Liver (tissue), 9 donors: ENCODE data around the gene GSC. TPM values are rescaled to one million over a fixed set of nuclear protein-coding genes. Genes with fewer than 3 reads are reported as not detected.
"Not testable (repeated sequence)": the region's sequence is repeated elsewhere in the genome, so short reads cannot be mapped to it uniquely, and the experiment has no call there.

Experiments
- DNase-seq: peaks from one replicate; pipeline ENCODE4 v3.0.0-alpha.2; 2017; ENCODE audit warnings: low spot score
- H3K27ac ChIP-seq, 2 donors: one replicate each; pipeline ENCODE4 v1.7.0; 2013; ENCODE audit warnings: inconsistent platforms in 2 of 2, low read length in 2 of 2, control low read depth in 1 of 2, low read depth in 1 of 2, mild to moderate bottlenecking in 1 of 2
- H3K27me3 ChIP-seq, 4 donors: one replicate each; pipeline versions ENCODE4 v1.6.1 to v1.7.0; 2013; ENCODE audit warnings: low read length in 3 of 4, inconsistent platforms in 1 of 4, mild to moderate bottlenecking in 1 of 4, moderate library complexity in 1 of 4; ENCODE audit not compliant: control insufficient read depth in 4 of 4, insufficient read depth in 4 of 4
- H3K36me3 ChIP-seq, 4 donors: one replicate each; pipeline versions ENCODE4 v1.6.1 to v1.7.0; 2013; ENCODE audit warnings: low read length in 3 of 4, mild to moderate bottlenecking in 3 of 4, low read depth in 1 of 4, moderate library complexity in 1 of 4; ENCODE audit not compliant: control insufficient read depth in 4 of 4, insufficient read depth in 3 of 4
- H3K4me1 ChIP-seq, 4 donors: one replicate each; pipeline versions ENCODE4 v1.6.1 to v1.7.0; 2013; ENCODE audit warnings: low read length in 3 of 4, mild to moderate bottlenecking in 3 of 4, moderate library complexity in 1 of 4; ENCODE audit not compliant: control insufficient read depth in 4 of 4, insufficient read depth in 4 of 4
- H3K4me3 ChIP-seq, 3 donors: one replicate each; pipeline versions ENCODE4 v1.6.1 to v1.7.0; 2013; ENCODE audit warnings: low read length in 3 of 3, control low read depth in 1 of 3, low read depth in 1 of 3, mild to moderate bottlenecking in 1 of 3
- H3K9ac ChIP-seq, 2 donors: one replicate each; pipeline ENCODE4 v1.7.0; 2013; ENCODE audit warnings: low read length in 2 of 2, mild to moderate bottlenecking in 2 of 2, moderate library complexity in 2 of 2, control low read depth in 1 of 2, low read depth in 1 of 2
- H3K9me3 ChIP-seq, 4 donors: one replicate each; pipeline versions ENCODE4 v1.6.1 to v1.7.0; 2013; ENCODE audit warnings: low read length in 3 of 4; ENCODE audit not compliant: control insufficient read depth in 4 of 4
- EGR1 ChIP-seq, 2 donors: IDR thresholded peaks; 2 replicates each; pipeline ENCODE4 v1.6.1; 2016 to 2018; ENCODE audit warnings: antibody characterized with exemption in 2 of 2, low read depth in 2 of 2
- FOXA1 ChIP-seq: IDR thresholded peaks from 2 replicates; pipeline ENCODE4 v1.6.1; 2016; ENCODE audit warnings: antibody characterized with exemption
- GABPA ChIP-seq, 2 donors: IDR thresholded peaks in 1 of 2; conservative IDR thresholded peaks in 1 of 2; 2 replicates each; pipeline ENCODE4 v1.6.1; 2016; ENCODE audit warnings: antibody characterized with exemption in 2 of 2, mild to moderate bottlenecking in 1 of 2, moderate library complexity in 1 of 2
- HNF4A ChIP-seq, 2 donors: conservative IDR thresholded peaks; 2 replicates each; pipeline ENCODE4 v1.6.1; 2016; ENCODE audit warnings: antibody characterized with exemption in 2 of 2, mild to moderate bottlenecking in 2 of 2
- HNF4G ChIP-seq: IDR thresholded peaks from 2 replicates; pipeline ENCODE4 v1.6.1; 2016; ENCODE audit warnings: antibody characterized with exemption
- JUND ChIP-seq, 2 donors: IDR thresholded peaks; 2 replicates each; pipeline ENCODE4 v1.6.1; 2016; ENCODE audit warnings: antibody characterized with exemption in 2 of 2
- NR2F2 ChIP-seq: IDR thresholded peaks from 2 replicates; pipeline ENCODE4 v1.6.1; 2016; ENCODE audit warnings: antibody characterized with exemption
- RAD21 ChIP-seq, 2 donors: IDR thresholded peaks; 2 replicates each; pipeline ENCODE4 v1.6.1; 2016; ENCODE audit warnings: antibody characterized with exemption in 2 of 2, mild to moderate bottlenecking in 2 of 2
- RXRA ChIP-seq, 2 donors: IDR thresholded peaks; 2 replicates each; pipeline ENCODE4 v1.6.1; 2017 to 2018; ENCODE audit warnings: antibody characterized with exemption in 2 of 2, mild to moderate bottlenecking in 1 of 2
- SP1 ChIP-seq: IDR thresholded peaks from 2 replicates; pipeline ENCODE4 v1.6.1; 2018; ENCODE audit warnings: antibody characterized with exemption, mild to moderate bottlenecking
- TAF1 ChIP-seq: conservative IDR thresholded peaks from 2 replicates; pipeline ENCODE4 v1.6.1; 2016; ENCODE audit warnings: antibody characterized with exemption, mild to moderate bottlenecking
- YY1 ChIP-seq: IDR thresholded peaks from 2 replicates; pipeline ENCODE4 v1.6.1; 2016; ENCODE audit warnings: antibody characterized with exemption, mild to moderate bottlenecking
- WGBS: extraction: QIAGEN DNeasy Blood & Tissue Kit; methylation state at CpG from one replicate; pipeline ENCODE4 v1.1.7; 2013; 5-methylcytosine and 5-hydroxymethylcytosine counted together
- polyA plus RNA-seq, 2 donors: library from polyadenylated mRNA; stranded (reverse) in 1 of 2; unstranded in 1 of 2; fragments of 200-250 nt in 1 of 2; fragments of >200 nt in 1 of 2; fragmentation: Nextera tagmentation in 1 of 2; extraction: Ambion mirVana in 1 of 2; gene quantifications; one replicate each; pipeline versions ENCODE4 v1.2.1 to v1.2.3, GENCODE V29; 2013 to 2015
- total RNA-seq, 2 donors: library from RNA; depleted of rRNA; stranded (reverse); fragments of >200 nt; gene quantifications; one replicate each; pipeline ENCODE4 v1.2.3, GENCODE V29; 2014
- TF ChIP-seq, protein P1 (sequence below): fragments of 150-350 bp; IDR thresholded peaks from 2 replicates; pipeline ENCODE4 v1.5.1; 2017; ENCODE audit warnings: improper control_type of control experiment, low read depth, low read length; ENCODE audit not compliant: missing input control
- TF ChIP-seq, protein P2 (sequence below): IDR thresholded peaks from 2 replicates; pipeline ENCODE4 v1.6.1; 2016; ENCODE audit warnings: antibody characterized with exemption, mild to moderate bottlenecking
- TF ChIP-seq, protein P3 (sequence below): IDR thresholded peaks from 2 replicates; pipeline ENCODE4 v1.6.1; 2016; ENCODE audit warnings: antibody characterized with exemption
- TF ChIP-seq, protein P4 (sequence below): IDR thresholded peaks from 2 replicates; pipeline ENCODE4 v1.6.1; 2016; ENCODE audit warnings: antibody characterized with exemption
- donor health status: healthy.
- donor health status: healthy.
- donor health status: healthy.
- donor health status: healthy.
- donor health status: healthy.

The GSC gene
- total and polyA plus RNA-seq, 4 donors: not detected

DNA sequence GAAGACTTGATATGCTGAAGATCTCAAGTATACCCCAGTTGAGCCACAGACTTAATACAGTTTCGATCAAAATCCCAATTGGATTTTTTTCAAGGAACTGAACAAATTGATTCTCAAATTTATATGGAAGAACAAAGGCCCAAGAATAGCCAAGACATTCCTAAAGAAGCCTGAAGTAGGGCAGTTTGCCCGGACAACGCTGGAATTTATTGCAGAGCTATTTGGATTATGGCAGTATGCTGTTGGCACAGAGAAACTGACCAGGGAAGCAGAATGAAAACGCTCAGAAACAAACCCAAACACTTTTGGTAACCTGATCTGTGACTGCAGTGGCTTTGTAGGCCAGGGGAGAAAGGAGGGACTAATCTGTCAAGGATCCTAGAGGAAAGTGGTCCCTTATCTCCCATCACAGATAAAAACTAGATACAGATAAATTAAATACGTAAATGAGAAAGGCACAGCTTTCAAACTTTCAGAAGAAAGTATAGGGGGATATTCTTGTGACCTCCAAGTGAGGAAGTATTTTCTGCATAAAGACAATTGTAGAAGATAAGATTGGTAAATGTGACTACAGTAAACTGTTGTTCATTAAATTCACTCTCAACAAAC, 35.9 kb upstream of the GSC start:
- no peaks in the 10 kb centered on the region for H3K27me3 ChIP-seq

DNA sequence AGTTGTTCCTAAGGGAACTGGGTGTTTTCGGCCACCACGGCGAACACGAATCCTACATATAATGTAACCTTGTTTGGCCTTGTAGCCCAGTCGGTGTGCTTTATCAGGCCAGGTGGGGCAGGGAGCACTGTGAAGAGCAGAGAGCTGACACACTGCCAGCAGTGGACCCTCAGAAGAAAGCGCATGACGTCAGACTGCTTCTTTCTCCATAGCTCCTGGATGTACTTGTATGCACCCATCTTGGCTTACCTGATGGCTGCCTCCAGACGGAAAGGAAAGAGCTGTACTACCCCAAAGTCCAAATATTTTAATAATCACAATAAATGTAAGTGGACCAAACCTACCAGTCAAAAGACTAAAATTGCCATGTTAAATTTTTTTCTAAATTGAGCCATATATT, 31.3 kb upstream of the GSC start:
- WGBS: 85% methylated on average over 8 of the region's 8 CpGs
- no peaks in the 10 kb centered on the region for H3K9me3 ChIP-seq
- no peak overlapping the region for H3K9ac ChIP-seq
- no peak for DNase-seq
- TF ChIP-seq HNF4A (conservative IDR thresholded peaks at IDR 0.05) (no peak), GABPA (IDR thresholded peaks at IDR 0.05 in 1 of 2, conservative IDR thresholded peaks at IDR 0.05 in 1 of 2) (no peak), SP1 (no peak), RAD21 (IDR thresholded peaks at IDR 0.05) (no peak), YY1 (no peak), NR2F2 (no peak), RXRA (IDR thresholded peaks at IDR 0.05) (no peak), TAF1 (no peak), FOXA1 (no peak), HNF4G (no peak)
- TF ChIP-seq, protein P1, sequence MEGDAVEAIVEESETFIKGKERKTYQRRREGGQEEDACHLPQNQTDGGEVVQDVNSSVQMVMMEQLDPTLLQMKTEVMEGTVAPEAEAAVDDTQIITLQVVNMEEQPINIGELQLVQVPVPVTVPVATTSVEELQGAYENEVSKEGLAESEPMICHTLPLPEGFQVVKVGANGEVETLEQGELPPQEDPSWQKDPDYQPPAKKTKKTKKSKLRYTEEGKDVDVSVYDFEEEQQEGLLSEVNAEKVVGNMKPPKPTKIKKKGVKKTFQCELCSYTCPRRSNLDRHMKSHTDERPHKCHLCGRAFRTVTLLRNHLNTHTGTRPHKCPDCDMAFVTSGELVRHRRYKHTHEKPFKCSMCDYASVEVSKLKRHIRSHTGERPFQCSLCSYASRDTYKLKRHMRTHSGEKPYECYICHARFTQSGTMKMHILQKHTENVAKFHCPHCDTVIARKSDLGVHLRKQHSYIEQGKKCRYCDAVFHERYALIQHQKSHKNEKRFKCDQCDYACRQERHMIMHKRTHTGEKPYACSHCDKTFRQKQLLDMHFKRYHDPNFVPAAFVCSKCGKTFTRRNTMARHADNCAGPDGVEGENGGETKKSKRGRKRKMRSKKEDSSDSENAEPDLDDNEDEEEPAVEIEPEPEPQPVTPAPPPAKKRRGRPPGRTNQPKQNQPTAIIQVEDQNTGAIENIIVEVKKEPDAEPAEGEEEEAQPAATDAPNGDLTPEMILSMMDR: no peak
- TF ChIP-seq, protein P2, sequence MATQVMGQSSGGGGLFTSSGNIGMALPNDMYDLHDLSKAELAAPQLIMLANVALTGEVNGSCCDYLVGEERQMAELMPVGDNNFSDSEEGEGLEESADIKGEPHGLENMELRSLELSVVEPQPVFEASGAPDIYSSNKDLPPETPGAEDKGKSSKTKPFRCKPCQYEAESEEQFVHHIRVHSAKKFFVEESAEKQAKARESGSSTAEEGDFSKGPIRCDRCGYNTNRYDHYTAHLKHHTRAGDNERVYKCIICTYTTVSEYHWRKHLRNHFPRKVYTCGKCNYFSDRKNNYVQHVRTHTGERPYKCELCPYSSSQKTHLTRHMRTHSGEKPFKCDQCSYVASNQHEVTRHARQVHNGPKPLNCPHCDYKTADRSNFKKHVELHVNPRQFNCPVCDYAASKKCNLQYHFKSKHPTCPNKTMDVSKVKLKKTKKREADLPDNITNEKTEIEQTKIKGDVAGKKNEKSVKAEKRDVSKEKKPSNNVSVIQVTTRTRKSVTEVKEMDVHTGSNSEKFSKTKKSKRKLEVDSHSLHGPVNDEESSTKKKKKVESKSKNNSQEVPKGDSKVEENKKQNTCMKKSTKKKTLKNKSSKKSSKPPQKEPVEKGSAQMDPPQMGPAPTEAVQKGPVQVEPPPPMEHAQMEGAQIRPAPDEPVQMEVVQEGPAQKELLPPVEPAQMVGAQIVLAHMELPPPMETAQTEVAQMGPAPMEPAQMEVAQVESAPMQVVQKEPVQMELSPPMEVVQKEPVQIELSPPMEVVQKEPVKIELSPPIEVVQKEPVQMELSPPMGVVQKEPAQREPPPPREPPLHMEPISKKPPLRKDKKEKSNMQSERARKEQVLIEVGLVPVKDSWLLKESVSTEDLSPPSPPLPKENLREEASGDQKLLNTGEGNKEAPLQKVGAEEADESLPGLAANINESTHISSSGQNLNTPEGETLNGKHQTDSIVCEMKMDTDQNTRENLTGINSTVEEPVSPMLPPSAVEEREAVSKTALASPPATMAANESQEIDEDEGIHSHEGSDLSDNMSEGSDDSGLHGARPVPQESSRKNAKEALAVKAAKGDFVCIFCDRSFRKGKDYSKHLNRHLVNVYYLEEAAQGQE: no peak
- TF ChIP-seq, protein P3, sequence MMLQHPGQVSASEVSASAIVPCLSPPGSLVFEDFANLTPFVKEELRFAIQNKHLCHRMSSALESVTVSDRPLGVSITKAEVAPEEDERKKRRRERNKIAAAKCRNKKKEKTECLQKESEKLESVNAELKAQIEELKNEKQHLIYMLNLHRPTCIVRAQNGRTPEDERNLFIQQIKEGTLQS: no peak
- TF ChIP-seq, protein P4, sequence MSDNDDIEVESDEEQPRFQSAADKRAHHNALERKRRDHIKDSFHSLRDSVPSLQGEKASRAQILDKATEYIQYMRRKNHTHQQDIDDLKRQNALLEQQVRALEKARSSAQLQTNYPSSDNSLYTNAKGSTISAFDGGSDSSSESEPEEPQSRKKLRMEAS: no peak
- H3K4me1 ChIP-seq: no peaks in the 10 kb centered on the region
- H3K36me3 ChIP-seq: no peaks in the 10 kb centered on the region
- H3K27me3 ChIP-seq: peaks cover 0 to 5% (median 0%) of the 10 kb centered on the region in 4 donors
- no peak overlapping the region for H3K27ac ChIP-seq
- no peak overlapping the region for H3K4me3 ChIP-seq

More for the DNA sequence above, 35.9 kb upstream of the GSC start:
- Histone ChIP-seq H3K4me1 (no peaks in the 10 kb centered on the region), H3K36me3 (no peaks in the 10 kb centered on the region), H3K9ac (no peak overlapping the region), H3K9me3 (no peaks in the 10 kb centered on the region), H3K4me3 (no peak overlapping the region), H3K27ac (no peak overlapping the region)
- WGBS: 48% methylated on average over 5 of the region's 5 CpGs
- DNase-seq: no peak
- TF ChIP-seq EGR1 (IDR thresholded peaks at IDR 0.05; ENCODE audit: low read depth in 2 of 2) (no peak), JUND (IDR thresholded peaks at IDR 0.05) (no peak), TAF1 (no peak), HNF4G (no peak), HNF4A (conservative IDR thresholded peaks at IDR 0.05) (no peak), YY1 (no peak)
- TF ChIP-seq, protein P3: no peak
- TF ChIP-seq, protein P2: no peak

DNA sequence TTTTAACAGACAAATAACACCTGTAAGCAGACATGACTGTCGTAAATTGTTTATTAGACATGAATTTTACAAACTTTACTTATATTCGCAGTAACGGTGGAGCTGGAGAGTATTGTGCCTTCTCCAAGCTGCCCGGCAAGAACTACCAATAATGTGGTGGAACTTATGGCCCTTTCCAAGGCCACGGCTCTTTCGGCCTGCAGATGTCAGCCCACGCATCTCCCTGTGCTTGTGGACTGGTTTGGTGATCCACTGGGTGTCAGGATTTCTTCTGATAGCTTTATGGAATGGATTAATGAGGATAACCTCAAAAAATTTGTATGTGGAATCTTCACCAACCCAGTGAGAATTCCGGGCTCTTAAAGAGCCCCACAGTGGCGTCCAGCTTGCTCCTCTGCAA, 30.9 kb upstream of the GSC start:
- not testable (repeated sequence) for H3K36me3 ChIP-seq, H3K4me3 ChIP-seq, H3K27ac ChIP-seq, H3K9ac ChIP-seq, H3K9me3 ChIP-seq, H3K27me3 ChIP-seq, H3K4me1 ChIP-seq, DNase-seq
- WGBS: 67% methylated on average over 9 of the region's 9 CpGs
